GM12864 (cell line): ENCODE measurements around the gene AEBP1.

ENCODE experiments used
- DNase-seq: peaks from one replicate; pipeline ENCODE4 v3.0.0-alpha.2; 2011; ENCODE audit warnings: low read depth
- H3K4me3 ChIP-seq: 2 replicates; pipeline ENCODE4 v1.5.1; 2011; ENCODE audit warnings: mild to moderate bottlenecking, low read depth, low read length, control low read depth
- TF ChIP-seq, protein P1 (sequence below): IDR thresholded peaks from 2 replicates; pipeline ENCODE4 v1.5.1; 2011; ENCODE audit warnings: low read depth, mild to moderate bottlenecking, moderate library complexity, low read length, control low read depth, inconsistent platforms; ENCODE audit errors: missing control alignments

The AEBP1 gene

DNA sequence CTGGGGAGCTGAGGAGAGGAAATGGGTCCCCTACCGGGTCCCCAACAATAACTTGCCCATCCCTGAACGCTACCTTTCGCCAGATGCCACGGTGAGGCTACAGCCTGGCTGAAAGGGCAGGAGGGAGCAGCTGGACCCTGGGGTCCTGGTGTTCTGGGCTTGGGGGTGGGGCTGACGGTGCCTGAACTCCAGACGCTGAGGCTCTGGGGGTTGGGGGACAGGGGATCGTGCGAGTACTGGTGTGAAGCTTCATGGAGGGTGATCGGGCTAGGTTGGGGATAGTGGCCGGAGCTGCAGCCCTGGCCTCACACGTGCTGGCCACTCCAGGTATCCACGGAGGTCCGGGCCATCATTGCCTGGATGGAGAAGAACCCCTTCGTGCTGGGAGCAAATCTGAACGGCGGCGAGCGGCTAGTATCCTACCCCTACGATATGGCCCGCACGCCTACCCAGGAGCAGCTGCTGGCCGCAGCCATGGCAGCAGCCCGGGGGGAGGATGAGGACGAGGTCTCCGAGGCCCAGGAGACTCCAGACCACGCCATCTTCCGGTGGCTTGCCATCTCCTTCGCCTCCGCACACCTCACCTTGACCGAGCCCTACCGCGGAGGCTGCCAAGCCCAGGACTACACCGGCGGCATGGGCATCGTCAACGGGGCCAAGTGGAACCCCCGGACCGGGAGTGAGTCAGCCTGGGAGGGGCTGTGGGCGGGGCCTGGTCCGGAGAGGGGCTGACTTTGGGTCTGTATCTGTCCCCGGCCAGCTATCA, 8.3 kb downstream of the AEBP1 start:
- TF ChIP-seq, protein P1, sequence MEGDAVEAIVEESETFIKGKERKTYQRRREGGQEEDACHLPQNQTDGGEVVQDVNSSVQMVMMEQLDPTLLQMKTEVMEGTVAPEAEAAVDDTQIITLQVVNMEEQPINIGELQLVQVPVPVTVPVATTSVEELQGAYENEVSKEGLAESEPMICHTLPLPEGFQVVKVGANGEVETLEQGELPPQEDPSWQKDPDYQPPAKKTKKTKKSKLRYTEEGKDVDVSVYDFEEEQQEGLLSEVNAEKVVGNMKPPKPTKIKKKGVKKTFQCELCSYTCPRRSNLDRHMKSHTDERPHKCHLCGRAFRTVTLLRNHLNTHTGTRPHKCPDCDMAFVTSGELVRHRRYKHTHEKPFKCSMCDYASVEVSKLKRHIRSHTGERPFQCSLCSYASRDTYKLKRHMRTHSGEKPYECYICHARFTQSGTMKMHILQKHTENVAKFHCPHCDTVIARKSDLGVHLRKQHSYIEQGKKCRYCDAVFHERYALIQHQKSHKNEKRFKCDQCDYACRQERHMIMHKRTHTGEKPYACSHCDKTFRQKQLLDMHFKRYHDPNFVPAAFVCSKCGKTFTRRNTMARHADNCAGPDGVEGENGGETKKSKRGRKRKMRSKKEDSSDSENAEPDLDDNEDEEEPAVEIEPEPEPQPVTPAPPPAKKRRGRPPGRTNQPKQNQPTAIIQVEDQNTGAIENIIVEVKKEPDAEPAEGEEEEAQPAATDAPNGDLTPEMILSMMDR, result no peak
- no peak for DNase-seq
- H3K4me3 ChIP-seq, result no peak overlapping the region

DNA sequence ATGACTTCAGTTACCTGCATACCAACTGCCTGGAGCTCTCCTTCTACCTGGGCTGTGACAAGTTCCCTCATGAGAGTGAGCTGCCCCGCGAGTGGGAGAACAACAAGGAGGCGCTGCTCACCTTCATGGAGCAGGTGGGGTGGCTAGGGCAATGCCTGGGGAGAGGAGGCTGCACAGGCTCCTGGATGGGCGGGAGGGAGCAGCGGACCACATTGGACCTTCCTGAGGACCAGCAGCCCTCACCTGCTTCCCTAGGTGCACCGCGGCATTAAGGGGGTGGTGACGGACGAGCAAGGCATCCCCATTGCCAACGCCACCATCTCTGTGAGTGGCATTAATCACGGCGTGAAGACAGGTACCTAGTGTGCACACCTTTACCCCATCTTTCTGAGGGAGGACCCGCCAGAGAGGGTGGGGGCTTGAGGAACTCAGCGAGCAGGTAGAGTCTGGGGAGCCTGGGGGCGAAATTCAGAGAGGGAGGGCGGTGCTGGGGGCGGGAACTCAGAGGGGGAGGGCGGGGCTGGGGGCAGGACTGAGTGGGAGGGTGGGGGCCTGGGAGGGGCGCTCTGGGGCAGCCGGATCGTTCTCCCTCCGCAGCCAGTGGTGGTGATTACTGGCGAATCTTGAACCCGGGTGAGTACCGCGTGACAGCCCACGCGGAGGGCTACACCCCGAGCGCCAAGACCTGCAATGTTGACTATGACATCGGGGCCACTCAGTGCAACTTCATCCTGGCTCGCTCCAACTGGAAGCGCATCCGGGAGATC, 9.0 kb downstream of the AEBP1 start:
- H3K4me3 ChIP-seq, result no peak overlapping the region
- TF ChIP-seq, protein P1, result no peak
- no peak for DNase-seq

DNA sequence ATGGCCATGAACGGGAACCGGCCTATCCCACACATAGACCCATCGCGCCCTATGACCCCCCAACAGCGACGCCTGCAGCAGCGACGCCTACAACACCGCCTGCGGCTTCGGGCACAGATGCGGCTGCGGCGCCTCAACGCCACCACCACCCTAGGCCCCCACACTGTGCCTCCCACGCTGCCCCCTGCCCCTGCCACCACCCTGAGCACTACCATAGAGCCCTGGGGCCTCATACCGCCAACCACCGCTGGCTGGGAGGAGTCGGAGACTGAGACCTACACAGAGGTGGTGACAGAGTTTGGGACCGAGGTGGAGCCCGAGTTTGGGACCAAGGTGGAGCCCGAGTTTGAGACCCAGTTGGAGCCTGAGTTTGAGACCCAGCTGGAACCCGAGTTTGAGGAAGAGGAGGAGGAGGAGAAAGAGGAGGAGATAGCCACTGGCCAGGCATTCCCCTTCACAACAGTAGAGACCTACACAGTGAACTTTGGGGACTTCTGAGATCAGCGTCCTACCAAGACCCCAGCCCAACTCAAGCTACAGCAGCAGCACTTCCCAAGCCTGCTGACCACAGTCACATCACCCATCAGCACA, 9.7 kb downstream of the AEBP1 start:
- TF ChIP-seq, protein P1, result no peak
- no peak for DNase-seq
- H3K4me3 ChIP-seq, result no peak overlapping the region

DNA sequence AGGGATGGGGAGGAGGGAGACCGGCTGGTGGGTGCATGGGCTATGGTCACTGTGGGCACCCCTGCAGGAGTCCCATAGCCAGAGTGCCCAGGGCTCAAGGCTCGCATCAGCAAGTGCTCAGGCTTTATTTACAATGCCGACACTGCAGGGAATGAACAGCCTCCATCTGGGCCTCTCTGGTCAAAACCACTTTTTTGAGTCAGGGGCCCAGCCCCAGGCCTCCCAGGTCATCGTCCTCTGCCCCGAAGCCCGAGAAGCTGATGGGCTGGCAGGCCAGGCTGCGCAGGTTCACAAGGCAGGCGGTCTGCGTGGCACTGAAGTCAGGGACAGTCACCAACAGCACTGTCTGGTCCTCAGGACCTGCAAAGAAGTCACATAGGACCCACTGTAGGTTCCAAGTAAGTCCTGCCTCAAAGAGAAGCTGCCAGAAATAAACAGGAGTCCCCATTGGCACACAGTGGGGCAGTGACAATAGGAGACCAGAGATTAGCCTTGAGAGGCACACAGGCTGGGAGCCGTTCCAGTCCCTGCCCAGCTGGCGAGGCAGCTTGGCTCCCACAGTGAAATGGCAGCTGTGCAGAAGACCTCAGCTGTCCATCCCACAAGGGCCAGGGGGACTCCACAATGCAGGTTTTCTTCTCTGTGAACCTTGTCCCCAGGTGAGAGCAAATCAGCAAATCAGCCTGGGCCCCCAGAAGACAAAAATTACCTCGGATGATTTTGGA, 10.6 kb downstream of the AEBP1 start:
- DNase-seq, result no peak

DNA sequence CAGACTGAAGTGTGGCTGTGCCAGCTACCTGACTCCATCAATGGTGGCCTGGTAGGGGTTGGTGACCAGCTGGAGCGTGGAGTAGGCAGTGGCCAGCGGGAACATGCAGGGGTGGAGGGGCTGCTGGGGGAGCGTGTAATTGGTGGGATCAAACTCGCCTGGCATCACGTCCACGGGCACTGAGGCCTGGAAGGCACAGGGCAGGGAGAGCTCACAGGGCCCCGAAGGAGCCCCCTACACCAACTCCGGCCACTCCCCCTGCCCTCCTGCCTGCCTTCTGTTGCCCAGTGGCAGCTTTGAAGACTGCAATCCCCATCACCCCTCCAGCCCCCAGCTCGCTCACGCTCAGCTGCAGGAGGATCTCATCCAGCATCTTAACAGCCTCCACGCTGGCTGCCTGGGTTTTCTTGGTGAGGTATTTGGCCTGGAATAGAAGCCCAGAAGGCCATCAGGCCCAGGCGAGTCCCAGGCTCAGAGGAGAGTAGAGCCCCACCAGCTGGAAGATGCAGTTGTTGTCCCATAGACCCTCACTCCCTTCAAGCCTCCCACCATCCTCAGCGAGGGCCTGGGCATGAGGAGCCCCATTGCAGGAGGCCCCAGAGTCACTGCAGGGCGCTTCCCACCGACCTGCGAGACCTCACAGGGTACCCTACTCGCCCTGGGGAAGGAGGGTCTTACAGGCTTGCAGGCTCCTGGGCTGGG, 12.1 kb downstream of the AEBP1 start:
- no peak overlapping the region for H3K4me3 ChIP-seq
- DNase-seq, result no peak
- TF ChIP-seq, protein P1, result no peak

More for the DNA sequence above, 10.6 kb downstream of the AEBP1 start:
- TF ChIP-seq, protein P1, result no peak
- no peak overlapping the region for H3K4me3 ChIP-seq
